Stimulated activated CD4-positive, alpha-beta T cell treated with anti-CD3 and anti-CD28 coated beads, Interleukin-15, amount 100 ng/mL, for 1 hour (primary cell): Measurements from ENCODE around the gene UBE2G2.

Experiments
- DNase-seq, 2 donors: peaks; one replicate each; pipeline ENCODE4 v3.0.0-alpha.2; 2020; ENCODE audit warnings: low read depth in 1 of 2, low spot score in 1 of 2

Gene UBE2G2

DNA sequence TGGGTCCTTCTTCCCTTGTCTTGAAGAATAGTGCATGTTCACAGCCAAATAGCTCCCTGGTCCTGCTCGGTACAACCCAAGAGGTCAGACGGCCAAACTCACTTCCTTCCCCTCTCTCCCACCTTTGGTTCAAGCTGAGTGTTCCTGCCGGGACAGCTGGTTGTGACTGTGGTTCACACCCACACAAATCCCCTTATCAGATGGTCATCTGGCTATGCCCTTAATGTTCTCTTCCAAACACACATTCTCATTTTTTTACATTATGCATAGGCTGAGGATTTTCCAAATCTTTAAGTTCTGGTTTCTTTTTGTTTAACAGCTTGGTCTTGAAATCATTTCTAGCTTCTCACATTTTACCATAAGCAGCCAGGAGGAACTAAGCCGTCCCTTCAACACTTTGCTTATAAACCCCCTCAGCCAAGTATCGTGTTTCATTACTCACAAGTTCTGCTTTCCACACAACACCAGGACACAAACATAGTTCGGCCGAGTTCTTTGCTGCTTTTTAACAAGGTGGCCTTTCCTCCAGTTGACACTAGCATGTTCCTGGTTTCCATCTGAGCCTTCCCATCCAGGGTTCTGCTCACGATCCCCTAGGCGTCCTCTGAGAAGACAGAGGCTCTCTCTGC, 70.6 kb downstream of the UBE2G2 start:
- DNase-seq: no peak

DNA sequence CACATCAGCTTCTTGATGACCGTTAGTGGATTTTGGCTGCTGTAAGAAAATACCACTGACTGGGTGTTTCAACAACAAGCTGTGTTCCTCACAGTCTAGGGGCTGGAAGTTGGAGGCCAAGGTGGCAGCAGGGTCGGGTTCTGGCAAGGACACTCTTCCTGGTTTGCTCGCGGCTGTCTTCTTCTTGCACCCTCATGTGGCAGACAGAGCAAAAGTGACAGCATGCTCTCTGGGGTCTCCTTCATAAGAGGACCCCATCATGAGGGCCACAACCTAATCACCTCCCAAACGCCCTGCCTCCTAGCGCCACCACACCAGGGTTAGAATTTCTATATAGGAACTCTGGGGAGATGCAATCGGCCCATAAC, 71.6 kb downstream of the UBE2G2 start:
- no peak for DNase-seq

DNA sequence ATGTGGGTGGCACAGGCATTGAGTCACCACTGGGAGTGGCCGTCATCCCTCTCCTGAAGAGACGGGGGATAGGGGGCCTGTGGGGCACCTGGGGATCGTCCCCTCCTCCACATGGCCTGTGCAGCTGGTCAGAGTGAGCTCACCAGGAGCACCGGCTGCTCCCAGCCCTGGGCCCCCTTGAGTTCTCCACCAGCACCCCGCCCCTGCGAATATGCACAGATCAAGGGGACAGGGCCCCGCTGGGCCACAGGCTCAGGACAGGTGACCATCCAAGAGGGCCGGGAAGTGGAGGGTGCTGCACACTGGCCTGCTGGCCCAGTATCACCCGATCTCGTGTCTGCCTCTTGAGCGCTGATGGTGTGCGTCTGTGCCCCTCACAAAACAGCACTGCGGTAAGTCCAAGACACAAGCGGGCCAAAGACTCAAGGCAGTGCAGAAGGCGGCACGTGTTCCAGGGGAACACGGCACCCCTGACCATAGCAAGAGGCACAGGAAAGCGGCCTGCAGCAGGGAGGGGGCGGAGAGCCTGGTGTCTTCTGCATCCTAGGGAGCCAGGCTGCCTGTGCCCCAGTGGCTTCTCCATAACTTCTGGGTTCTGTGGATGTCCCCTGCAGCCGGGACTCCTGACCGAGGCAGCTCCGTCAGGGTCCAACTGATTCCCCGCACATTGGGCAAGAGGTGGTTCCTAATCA, 72.1 kb downstream of the UBE2G2 start:
- no peak for DNase-seq

DNA sequence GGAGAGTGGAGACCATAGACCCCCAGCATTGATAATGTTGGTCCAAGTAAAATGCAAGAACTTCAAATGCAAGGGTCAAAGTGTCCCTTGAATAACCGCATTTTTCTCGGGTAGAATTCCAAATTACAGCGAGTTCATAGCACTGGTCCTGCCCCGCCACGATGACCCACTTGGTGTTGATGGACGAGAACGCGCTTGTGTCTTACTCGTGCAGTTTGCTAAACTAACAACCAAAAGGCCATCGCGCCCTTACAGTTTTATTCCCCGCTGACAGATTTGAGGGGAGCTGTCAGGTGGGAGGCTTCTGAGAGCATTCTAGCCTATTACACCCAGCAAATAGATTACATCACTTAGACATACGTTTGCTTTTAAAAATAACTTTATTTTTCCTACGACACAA, 72.9 kb downstream of the UBE2G2 start:
- DNase-seq: no peak

DNA sequence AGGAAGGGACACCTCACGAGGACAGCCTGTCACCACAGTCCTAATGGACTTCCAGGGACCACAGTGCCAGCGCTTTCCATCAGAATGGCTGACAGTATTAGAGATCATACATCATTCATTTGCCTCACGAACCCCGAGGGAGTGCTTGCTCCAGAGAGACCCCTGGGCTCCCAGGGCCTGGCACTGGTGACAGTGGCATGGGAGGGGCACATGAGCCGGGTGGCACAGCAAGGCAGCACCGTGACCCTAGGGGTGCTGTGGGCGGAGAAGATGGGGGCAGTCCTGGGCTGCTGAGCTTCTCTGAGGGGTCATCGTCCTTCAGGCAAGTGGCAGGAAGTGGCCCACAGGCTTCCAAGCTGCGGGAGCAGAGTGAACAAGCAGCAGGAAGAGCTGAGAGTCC, 73.9 kb downstream of the UBE2G2 start:
- DNase-seq: no peak

DNA sequence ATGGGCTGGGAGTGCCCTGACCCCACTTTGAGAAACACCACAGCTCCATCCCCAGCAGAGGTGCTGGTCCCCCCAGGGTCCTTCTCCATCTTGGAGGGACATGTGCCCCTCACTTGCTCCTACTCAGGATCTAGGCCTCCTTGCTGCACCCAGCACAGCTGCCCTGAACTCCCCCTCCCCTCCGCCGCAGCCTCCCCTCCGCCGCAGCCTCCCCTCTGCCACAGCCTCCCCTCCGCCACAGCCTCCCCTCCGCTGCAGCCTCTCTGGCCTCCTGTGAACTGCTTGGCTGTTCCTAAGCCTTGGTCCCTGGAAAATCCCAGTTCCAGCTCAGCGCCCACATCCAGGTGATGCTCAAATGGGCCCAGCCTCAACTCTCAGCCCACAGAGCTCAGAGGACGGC, 74.3 kb downstream of the UBE2G2 start:
- no peak for DNase-seq

DNA sequence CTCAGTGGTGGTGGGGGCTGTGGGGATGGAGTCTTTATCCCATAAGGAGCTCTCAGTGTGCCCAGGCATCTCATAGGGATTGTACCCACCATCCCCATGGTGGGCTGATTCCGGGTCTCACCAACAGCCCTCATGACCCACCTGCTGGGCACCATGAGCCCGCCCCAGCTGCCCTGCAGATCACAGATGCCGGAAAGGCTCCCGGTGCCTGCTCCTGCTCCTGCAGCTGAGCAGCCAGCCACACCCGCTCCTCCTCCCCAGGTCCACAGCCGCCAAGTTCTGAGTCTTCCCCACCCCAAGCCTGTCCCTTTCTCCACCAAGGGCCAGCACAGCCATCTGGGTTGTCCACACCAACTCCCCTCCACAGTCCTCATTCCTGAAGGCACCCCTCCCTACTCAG, 74.8 kb downstream of the UBE2G2 start:
- DNase-seq: no peak

DNA sequence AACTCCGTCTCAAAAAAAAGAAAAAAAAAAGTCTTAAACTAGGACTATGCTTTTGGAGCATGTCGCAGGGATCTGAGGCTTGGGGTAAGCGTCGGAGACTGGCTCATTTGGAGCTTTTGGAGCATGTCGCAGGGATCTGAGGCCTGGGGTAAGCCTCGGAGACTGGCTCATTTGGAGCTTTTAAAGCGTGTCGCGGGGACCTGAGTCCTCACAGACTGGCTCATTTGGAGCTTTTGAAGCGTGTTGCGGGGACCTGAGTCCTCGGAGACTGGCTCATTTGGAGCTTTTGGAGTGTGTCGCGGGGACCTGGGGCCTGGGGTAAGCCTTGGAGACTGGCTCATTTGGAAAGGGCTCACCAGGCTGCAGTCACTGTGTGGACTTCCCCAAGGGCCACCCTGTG, 76.7 kb downstream of the UBE2G2 start:
- DNase-seq: no peak

DNA sequence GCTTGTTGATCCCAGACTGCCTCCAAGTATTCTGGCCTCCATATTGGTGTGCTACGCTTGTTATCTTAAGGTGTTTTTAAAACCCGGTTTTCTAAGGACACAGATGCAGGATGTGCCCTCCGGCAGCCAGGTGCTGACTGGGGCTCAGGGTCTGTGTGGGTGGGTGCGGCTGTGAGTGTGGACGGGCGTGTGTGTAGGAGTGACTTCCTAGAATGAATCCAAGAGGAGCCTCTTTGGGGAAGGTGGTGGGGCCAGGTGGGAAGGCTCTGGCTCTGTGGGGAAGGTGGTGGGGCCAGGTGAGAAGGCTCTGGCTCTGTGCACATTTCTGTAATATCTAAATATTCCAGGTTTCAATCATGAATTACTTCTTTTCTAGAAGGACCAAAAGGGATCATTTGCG, 77.4 kb downstream of the UBE2G2 start:
- DNase-seq: no peak

DNA sequence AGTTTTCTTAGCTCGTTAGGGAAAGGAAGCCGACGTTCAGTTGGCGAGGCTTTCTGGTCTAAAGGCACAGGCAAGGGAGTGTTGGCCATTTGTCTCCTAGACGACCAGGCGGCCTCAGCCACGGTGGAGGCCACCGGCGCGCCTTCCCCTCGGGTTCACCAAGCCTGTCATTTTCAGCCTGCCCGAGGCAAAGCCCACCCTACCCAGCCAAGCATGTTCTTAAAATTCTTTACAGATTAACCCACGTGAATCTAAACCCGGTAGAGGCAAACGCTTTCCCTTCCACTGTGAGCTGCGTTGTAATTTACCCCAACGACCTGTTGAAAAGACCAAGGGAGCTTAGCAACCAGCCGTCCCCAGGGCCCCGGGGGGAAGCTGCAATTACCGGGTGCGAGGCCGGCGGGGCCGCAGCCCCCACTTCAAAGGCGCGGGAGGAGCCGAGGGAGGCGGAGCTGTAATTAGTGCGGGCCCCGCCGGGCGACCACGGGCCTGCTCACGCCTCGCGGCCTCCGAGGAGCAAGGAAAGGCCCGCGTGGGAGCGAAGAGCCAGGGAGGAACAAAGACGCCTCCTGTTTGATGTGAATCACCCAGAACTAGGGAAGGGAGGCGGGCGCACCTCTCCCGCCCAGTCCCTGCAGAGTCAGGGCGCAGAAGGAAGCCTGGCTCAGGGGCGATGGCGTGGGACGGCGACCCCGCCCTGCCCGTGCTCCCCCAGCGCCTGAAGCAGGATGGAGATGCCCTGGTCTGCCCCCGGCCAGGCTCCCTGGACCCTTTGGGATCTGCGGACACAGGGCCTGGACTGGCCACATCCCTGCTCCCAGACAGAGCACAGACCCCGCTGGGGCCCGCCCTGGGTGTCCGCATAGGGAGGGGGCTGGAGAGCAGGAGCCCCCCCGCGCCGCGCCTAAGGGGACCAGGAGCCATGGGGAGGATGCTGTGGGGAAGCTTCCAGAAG, 78.2 kb downstream of the UBE2G2 start:
- no peak for DNase-seq

DNA sequence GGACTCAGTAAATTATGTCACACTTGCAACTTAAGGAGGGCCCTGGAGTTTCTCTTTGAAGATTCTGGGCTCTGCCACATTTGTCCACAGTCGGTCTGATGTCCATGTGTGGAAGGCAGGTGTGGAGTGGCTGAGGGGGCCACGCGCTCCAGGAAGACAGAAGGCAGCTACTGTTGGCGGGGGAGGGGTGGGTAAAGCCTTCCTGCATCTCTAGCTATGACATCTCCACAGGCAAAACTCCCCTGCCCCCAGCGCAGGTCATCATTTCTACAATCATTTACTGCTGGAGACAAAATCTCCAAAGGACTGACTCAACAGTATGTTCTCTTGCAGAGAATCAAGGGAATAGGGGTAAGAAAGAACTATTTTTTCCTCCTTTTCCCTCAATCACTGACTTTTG, 78.9 kb downstream of the UBE2G2 start:
- no peak for DNase-seq

DNA sequence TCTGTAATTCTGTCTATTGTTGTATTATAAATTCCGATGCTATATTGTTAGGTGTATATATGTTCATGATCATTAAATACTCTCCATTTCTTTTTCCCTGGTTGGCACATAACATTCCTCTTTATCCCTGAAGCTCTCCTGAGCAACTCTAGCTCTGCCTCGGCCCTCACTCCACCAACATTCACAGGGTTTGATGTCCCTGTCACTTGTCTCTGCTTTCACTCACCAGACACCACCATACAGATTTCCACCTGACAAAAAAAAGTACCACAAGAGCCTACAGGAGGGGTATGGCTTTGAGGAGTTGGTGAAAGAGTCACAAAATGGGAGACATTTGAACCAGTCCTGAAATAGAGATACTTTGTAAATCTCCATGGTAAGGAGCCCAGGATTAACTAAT, 81.5 kb downstream of the UBE2G2 start:
- no peak for DNase-seq
